HepG2 (cell line): ENCODE measurements around the gene DAGLB.

Experiments used
- CHCHD3 ChIP-seq: sonication (generic); formaldehyde crosslinking; IDR thresholded peaks from 2 replicates; pipeline ENCODE4 v1.8.0; 2022; ENCODE audit warnings: mild to moderate bottlenecking, missing genetic modification reagents, moderate library complexity
- DR1 ChIP-seq: sonication (generic); formaldehyde crosslinking; IDR thresholded peaks from 2 replicates; pipeline ENCODE4 v1.8.0; 2021; ENCODE audit warnings: mild to moderate bottlenecking, missing genetic modification reagents, inconsistent platforms
- HDAC6 ChIP-seq: fragments of 200-600 bp; sonication (generic); IDR thresholded peaks from 2 replicates; pipeline ENCODE4 v1.7.0; 2017; ENCODE audit warnings: mild to moderate bottlenecking, antibody characterized with exemption, low read length, low read depth
- HNRNPL ChIP-seq: fragments of 200-400 bp; formaldehyde crosslinking; IDR thresholded peaks from 2 replicates; pipeline ENCODE4 v1.6.1; 2017; ENCODE audit warnings: mild to moderate bottlenecking, low read depth, low read length
- POLR2AphosphoS5 ChIP-seq: IDR thresholded peaks from 2 replicates; pipeline ENCODE4 v1.6.1; 2012; ENCODE audit warnings: low read depth, low read length
- SMC3 ChIP-seq: IDR thresholded peaks from 2 replicates; pipeline ENCODE4 v1.6.1; 2011; ENCODE audit warnings: low read length, improper control_type of control experiment
- ZFX ChIP-seq: sonication (generic); formaldehyde crosslinking; IDR thresholded peaks from 2 replicates; pipeline ENCODE4 v1.4.0; 2020; ENCODE audit warnings: mild to moderate bottlenecking, low read depth, missing genetic modification reagents, moderate library complexity
- TF ChIP-seq, protein P1 (sequence below): sonication (generic); formaldehyde crosslinking; IDR thresholded peaks from 2 replicates; pipeline ENCODE4 v1.5.0; 2020; ENCODE audit warnings: mild to moderate bottlenecking, missing genetic modification reagents
- TF ChIP-seq, protein P2 (sequence below): sonication (generic); formaldehyde crosslinking; IDR thresholded peaks from 2 replicates; pipeline ENCODE4 v1.8.1; 2022; ENCODE audit warnings: mild to moderate bottlenecking, missing genetic modification reagents

- TF ChIP-seq POLR2AphosphoS5 (no peak), SMC3 (no peak), HDAC6 (no peak), ZFX (CRISPR knock-in tag) (no peak), DR1 (CRISPR knock-in tag) (no peak), HNRNPL (no peak), CHCHD3 (CRISPR knock-in tag) (no peak)
- TF ChIP-seq, protein P1, sequence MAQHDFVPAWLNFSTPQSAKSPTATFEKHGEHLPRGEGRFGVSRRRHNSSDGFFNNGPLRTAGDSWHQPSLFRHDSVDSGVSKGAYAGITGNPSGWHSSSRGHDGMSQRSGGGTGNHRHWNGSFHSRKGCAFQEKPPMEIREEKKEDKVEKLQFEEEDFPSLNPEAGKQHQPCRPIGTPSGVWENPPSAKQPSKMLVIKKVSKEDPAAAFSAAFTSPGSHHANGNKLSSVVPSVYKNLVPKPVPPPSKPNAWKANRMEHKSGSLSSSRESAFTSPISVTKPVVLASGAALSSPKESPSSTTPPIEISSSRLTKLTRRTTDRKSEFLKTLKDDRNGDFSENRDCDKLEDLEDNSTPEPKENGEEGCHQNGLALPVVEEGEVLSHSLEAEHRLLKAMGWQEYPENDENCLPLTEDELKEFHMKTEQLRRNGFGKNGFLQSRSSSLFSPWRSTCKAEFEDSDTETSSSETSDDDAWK (CRISPR knock-in tag), result no peak
- TF ChIP-seq, protein P2, sequence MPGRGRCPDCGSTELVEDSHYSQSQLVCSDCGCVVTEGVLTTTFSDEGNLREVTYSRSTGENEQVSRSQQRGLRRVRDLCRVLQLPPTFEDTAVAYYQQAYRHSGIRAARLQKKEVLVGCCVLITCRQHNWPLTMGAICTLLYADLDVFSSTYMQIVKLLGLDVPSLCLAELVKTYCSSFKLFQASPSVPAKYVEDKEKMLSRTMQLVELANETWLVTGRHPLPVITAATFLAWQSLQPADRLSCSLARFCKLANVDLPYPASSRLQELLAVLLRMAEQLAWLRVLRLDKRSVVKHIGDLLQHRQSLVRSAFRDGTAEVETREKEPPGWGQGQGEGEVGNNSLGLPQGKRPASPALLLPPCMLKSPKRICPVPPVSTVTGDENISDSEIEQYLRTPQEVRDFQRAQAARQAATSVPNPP, result no peak
These were observed 80.0 kb downstream of the DAGLB start for GRCh38 chr7:6367701-6368211.
